ENCODE results near the gene RNF157.

RNF157 gene

DNA sequence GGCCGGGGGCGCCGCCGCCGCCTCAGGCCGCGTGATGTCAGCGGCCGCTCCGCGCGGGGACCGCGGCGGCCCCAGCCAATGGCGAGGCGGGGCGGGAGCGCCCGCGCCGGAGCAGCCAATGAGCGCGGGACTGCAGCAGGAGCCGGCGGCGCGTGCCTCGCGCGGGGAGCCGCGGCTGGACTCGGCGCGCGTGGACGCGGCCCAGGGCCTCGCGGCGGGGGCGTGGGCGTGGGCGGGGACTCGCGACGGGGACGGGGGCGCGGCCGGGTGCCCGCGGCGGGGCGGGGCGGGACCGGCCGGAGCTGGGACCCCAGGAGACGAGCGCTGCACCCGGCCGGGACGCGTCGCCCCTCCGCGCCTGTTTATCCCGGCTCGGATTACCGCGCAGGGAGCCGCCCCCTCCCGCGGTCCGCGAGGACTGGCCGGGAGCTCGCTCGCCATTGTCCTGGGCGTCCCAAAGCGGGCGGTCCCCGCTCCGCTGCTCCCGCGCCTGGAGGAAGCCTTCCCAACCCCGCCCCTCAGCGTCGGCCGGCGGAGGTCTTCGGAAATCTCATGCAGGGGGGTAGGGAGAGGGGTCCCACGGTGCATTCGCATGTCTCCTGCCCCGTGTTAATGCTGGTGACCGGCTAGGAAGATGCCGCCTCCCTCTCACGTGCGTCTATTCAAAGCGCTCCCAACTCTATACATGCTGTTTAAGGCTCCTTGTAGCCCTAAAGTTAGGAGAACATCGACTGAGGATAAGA is at the start of gene RNF157:
Gene RNF157 (minus strand): TSS at position 33 of the 743 bp plus-strand sequence. CDS start 253 bp downstream, outside the sequence.
- no peak for DNase-seq (ENCODE audit: low spot score)

DNA sequence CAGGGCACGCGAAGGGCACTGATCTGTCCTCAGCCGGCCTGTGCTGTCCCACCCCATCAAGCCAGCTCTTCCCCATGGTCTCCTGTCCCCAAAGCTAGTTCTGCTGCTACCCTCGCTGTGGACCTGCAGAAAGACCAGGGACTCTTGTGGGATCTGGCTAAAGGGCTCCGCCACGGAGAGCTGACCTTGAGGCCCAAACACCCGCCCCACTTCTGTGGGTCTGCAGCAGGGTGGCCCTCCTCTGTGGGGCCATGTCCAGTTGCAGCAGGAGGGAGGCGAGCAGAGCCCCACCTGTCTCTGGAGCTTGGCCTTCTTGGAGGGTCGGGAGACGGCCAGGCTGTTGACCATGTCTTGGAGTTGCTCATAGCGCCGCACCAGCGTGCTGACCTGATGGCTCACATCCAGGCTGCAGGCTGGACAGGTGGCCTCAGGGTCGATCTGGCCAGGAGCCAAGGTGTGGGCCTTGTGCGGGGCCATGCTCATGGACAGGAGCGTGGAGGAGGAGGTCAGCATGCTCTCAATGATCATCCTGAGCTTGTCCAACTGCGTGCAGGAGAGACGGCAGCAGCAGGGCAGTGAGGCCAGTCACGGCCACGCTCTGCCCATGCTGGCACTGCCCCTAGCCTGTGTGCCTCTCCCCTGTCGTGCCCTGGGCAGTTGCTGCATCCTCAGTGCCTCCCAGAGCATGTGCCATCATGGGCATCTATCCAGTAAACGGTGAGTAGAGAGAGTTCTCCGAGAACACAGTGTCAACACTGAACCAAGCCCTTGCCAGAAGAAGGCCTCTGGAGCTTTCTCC is 41.5 kb upstream of the RNF157 start:
- DNase-seq (ENCODE audit: low spot score): no peak

DNA sequence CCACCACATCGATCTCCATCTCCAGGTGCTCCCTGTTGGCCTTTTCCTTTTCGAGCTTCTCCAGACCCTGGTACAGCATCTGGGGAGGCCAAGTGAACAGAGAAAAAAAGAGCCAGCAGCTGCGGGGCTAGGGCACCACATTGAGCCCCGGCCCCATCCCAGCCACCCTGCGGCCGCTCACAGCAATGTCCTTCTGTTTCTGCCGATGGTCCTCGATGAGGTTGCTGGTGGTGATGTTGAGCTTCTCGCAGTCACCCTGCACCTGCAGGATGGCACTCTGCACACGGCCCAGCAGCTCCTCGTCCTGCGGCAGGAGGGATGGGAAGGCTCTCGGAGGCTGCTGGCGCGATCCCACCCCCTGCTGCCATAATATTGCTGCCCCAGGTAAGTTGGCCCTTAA is 40.4 kb upstream of the RNF157 start:
- no peak for DNase-seq (ENCODE audit: low spot score)

DNA sequence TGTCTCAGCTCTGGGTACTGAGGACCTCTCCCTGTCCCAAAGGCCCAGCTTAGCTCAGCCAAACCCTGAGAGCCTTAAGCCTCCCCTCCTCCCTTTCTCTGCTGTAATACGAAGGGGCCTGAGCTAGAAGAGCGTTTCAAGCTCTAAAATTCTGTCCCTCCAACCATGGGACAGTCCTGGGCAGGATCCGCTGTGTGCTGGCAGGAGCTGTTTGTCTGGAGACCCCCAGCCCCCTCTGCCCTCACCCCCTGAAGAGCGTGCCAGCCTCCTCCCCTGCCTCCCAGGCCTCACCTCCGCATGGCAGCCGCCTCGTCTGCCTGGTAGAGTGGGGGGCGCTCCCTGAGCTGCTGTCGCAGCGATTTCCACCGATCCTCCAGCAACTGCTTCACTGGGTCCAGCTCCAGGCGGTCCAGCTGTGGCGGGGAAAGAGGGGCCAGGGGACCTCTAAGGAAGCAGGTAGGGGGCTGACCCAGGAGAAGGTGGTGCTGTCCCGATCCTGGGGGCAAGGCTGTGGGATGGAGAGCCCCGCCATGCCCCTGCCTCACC is 39.5 kb upstream of the RNF157 start:
- no peak for DNase-seq (ENCODE audit: low spot score)

DNA sequence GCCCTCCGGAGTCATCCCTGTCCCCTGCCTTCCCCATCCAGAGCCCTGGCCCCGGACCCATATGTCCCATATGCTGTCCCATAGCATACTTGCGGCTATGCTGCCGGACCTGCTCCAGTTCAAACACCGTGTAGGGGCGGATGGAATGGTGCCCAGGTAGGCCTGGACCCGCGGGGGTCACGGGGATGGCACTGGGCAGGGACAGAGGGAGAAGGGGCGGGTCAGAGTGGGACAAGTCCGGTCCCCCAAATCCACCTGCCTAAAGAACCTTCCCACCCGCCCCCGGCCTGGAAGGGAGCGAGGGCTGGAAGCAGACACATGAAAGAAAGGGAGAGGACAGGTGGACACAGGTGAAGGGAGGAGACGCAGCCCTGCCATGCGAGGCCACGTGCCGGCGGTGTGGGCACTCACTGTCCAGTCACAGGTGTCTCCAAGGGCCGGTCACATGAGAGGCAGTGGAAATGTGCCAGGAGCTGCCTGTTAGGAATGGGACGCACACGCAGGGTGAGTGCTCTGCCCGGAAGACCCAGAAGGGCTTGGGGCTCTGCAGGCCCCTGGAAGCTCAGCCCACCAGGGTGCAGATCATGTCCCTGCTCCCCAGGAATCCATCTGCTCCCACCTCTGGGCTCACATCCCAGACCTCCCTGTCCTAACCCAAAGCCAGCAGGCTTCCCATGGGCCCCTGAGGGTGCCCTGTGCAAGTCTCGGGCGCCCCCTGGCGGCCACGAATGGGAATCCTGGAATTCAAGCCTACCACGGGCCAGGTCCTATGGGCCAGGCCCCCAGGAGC is 38.9 kb upstream of the RNF157 start:
- peak; percentile 83 for DNase-seq (ENCODE audit: low spot score)

DNA sequence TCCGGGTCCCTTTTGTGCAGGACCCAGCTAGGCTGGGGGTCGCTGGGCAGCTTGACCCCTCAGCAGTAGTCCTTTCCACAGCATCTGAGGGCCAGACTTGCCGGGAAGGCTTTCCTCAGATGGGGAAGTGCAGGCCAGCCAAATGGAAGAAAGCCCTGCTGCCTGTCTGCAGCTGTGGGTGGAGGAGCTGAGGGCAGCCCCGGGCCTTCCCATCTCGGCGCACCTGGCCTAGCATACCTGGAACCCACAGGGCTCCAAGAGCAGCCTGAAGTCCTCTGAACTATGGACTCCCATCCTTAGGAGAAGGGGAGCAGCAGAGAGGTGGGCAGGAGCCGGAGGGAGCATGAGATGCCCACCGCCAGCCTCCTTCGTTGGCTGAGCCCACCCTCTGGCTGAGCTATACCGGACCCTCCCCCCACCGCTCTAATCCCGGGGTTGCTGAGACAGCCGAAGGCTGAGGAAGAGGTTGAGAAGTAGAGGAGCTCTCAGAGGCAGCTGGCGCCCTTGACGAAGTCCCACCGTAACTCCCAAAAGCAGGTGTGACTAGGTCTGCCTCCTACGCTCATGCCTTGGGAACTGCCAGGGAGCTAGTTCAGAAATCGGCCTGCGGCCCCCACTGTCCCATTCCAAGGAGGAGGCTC is 38.1 kb upstream of the RNF157 start:
- no peak for DNase-seq (ENCODE audit: low spot score)

DNA sequence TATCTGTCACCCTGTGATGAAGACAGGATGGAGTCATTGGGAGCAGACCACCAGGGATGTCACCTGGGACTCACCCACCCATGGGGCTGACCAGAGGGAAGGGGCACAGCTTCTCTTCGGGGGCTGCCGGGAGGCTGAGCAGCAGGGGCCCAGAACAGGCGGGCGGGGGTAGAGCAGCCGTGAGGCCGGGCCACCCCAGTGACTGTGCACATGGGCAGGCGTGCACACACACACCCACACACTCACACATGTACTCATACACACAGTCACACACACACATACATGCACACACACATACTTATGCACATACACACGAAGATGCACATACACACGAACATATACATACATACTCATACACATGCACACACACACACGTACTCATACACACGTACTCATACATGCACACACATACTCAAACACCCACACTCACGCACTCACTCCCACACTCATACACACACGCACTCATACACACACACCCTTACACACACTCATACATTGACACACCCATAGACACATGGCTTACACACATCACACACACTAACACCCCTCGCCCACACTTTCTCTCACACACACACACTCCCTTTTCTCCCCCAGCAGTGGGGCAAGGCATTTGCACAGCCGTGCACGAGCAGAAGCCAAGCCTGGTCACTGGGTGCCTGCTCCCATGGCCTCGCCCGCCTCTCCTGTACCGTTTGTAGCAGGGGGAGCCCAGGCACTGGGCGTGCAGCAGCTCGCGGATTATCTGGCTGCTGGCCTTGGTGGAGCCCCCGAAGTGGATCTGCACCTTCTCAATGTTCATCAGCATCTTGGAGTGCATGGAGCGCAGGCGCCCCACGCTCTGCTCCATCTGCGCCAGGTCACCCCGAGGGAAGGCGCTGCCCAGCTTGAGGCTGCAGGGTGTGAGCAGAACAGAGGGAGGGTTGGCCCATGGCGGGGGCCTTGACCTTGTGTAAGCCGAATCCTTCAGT is 37.3 kb upstream of the RNF157 start:
- no peak for DNase-seq (ENCODE audit: low spot score)

DNA sequence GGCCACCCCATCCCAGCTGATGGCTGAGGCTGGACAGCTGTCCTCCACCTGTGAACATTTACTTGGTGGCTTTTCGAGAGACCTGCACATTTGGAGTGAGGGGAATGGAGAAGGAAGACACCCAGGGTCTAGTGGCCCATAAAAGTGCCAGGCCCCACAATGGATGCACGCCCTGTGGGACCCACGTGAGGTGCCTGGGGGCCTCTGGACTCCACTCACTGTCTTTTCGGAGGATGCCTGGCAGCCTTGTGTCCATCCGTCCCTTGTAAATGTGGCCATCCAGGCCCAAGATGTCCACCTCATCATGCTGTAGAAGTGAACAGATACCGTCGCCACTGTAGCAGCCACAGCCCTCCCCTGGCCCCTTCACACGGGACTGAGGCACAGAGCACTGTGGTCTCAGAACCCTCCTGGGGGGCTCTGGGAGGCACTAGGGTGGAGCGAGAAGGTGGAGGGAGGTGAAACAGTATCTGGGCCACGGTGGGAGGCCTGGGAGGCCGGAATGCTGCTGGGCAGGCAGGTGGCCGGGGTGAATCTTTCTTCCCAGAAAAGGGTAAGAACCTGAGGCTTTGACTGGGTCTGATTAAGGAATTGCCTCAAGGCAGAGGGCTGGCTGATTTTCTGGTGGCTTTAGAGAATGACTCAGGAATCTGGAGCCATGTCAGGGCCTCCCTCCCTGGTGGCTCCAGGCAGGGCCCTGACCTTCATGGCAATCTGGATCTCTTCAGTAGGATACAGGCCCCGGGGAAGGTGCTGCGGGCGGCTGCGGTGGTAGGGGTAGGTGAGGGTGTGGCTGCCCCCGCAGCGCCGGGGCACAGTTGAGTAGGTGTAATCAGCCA is 36.4 kb upstream of the RNF157 start:
- DNase-seq (ENCODE audit: low spot score): no peak

DNA sequence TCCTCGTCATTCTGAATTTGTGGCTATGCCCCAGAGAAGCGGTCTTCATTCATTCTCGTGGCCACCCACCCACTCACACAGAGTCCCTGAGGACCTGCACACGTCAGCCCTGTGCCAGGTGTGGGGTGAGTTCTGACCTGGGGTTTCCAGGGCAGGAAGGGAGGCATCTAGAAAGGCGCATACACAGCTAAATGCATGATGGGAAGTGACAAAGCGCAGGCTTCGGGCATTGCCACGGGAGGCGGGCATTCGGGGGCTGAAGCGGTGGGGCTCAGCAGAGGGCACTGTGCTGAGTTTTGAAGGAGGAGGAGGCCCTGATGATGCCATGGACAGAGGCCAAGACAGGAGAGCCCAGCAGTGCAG is 35.8 kb upstream of the RNF157 start:
- no peak for DNase-seq (ENCODE audit: low spot score)

DNA sequence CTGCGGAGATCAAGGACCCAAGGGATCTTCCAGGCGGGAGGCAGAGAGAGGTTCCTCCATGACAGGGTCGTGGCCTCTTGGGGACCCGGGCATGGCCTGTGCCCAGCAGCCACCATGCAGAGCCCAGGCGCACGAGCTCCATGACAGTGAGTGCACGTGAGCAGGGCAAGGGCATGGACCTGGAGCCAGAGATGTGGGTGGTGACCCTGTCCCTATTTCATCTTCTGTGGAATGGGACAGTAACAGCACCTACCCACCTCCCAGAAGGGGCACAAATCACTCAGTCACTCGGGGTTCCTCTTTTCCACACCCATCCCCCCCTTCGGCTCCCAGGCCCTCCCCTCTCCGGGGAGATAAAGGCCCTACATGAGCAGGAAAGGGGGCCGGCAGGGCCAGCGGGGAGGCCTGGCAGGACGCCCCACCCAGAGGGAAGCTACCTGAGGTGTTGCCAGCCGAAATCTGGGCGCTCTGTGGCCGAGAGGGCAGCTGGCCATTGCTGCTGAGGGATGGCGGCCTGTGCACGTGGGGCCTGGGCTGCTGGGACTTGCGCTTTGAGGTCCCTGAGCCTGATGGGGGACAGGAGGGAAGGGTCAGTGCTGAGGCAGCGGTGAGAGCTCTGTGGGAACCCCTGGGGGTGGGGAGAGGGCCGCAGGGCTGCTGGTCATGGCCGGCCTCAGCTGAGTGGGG is 35.2 kb upstream of the RNF157 start:
- DNase-seq (ENCODE audit: low spot score): no peak

DNA sequence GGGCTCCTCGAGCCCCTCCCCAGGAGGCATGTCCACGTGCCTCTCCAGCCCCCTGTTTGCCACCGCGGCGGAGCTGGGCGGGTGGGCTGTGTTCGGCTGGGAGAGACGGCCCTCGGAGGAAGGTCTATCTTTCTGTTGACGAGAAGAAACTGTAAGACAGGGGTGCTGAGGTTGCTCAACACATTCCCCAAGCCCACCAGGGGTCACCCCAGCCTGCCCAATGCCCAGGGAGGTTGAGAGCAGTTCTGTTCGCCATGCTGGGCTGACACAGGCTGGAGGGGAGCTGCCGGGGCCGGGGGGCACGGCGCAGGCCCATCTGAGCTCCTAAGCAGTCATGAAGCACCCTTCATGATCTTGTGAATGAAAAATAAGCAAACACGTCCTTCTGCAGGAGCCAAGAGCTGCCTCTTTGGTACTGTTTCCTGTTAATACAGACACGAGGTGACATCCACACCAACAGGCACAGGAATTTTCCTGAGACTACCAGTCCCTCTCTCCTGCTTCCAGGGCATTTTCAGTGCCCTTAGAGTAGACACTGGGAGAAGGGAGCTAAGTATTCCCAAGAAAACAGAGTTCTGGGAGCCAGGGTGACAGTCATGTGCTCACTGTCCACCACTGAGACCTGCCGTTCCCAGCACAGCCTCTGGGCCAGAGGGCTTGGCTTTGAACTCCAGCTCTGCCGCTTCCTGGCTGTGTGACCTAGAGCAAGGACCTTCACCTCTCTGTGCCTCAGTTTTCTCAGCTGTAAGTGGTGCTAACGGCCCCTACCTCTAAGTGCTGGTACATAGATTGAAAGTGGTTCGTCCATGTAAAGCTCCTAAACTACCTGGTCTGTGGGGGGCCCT is 34.0 kb upstream of the RNF157 start:
- peak; percentile 35 for DNase-seq (ENCODE audit: low spot score)

DNA sequence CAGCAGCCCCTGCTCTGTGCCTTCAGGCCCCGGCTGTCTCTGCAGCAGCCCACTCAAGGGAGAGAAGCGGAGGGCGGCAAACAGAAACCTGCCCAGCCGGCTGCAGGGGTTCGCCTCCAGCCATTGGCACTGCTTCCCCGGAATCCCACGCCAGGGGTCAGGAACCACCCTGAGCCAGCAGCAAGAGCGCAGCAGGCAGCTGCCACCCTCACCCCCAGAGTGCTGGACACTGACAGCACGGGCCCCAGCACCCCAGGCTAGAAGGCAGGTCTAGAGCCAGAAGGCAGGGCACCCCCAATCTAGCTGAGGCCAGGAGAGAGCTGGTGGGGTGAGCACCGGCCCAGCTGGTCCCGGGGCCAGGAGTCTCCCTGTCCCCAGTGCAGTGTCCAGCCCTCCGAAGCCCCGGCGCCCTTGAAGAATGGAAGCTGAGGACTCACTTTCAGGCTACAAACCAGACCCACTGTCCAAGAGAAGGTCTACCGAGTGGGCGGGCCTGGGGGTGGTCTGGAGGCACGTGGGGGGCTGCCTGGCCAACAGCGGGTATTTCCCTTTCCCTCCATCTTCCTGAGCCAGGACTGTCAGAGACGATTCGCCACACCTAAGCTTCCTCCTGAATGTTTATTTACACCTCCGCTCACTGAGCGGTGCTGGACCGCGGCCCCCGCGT is 33.3 kb upstream of the RNF157 start:
- no peak for DNase-seq (ENCODE audit: low spot score)

DNA sequence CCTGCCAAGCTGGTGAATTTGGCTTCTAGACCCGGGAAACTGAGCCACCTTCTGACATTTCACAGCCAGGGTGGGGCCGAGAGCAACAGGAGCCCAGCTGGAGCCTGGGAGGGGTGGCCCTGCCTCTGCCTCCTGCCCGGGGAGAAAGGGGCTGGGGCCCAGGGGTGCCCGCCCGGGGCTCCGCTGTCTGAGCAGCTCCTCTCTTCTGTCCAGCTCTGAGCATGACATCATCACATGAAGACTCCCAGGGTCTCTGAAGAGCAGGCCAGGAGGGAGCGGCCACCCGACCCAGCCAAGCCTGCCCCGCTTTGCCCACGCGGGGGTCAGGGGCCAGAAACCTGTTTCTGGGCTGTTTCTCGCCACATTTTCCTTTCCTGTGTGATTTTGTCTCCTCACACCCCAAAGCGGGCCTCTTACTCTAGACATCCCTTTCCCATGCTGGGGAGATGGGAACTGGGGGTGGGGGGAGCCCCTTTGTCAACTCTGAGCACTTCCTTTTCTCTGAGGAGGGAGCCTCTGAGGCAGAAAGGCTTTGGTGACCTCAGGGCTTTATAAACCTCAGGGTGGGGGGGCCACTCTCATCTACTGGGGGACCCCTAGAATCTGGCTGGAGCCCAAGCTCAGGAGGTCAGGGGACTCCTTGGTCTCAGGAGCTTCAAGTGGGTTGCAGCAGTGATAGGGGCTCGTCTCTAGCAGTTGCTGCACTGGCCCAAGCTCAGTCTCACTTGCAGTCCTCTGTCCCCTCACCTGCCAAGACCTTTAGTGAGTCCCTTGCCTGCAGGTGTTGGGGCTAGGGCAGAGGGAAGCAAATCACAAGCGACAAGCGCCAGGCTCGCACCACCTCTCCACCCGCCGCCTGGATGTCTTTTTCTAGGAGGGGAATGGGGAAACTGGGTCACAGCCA is 32.5 kb upstream of the RNF157 start:
- peak; percentile 43 for DNase-seq (ENCODE audit: low spot score)

DNA sequence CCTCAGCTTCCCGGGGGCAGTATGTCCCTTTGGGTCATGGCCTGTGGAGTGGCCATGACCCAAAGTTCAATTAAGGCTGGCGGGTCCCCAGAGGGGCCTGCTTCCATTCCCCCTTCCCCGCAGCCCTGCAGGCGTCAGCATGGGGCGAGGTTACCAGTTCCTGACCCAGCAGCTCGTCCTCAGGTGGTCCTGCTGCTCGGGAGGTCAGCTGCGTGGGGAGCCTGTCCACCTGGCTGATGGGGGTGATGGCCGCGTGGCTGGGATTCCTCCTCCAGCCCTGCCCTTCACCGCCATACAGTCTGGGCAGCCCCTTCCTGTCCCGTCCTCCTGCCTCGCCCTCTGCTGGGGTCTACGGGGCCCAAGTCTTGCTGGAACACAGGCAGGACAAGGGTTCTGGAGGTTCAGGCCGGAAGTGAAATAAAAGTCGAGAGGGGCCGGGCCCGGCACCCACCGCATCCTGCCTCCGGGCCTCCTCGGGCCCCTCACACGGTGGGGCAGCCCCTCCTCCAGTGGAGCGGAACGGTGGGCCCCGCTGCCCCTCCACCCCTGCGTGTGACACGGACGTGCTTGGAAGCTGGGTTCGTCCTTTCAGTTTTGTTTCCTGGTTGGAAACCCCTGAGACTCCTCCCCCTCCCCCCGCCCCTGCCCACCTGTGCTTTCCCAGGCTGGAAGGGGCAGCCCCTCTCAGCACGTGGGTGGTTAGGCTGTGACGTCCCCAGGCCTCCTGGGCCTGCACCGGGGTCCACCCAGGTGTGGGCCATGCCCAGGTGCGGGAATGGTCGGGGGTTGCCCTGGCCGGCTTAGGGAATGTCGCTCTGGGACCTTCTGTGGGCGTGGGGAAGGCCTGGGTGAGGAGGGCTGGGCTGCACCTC is 31.6 kb upstream of the RNF157 start:
- peak; percentile 84 for DNase-seq (ENCODE audit: low spot score)
